GM21786 (cell line): ENCODE results near the gene CKM.
"Not testable (repeated sequence)": the region's sequence is repeated elsewhere in the genome, so short reads cannot be mapped to it uniquely, and the experiment has no call there.

Experiments used
- ATAC-seq: cut with Tn5 transposase; IDR thresholded peaks from one replicate; pipeline ENCODE4 v1.9.1; 2021; ENCODE audit not compliant: unreplicated experiment

CKM gene

GRCh38 chr19:45321848-45322247 is 827 bp downstream of the CKM start:
- ATAC-seq = no peak

DNA sequence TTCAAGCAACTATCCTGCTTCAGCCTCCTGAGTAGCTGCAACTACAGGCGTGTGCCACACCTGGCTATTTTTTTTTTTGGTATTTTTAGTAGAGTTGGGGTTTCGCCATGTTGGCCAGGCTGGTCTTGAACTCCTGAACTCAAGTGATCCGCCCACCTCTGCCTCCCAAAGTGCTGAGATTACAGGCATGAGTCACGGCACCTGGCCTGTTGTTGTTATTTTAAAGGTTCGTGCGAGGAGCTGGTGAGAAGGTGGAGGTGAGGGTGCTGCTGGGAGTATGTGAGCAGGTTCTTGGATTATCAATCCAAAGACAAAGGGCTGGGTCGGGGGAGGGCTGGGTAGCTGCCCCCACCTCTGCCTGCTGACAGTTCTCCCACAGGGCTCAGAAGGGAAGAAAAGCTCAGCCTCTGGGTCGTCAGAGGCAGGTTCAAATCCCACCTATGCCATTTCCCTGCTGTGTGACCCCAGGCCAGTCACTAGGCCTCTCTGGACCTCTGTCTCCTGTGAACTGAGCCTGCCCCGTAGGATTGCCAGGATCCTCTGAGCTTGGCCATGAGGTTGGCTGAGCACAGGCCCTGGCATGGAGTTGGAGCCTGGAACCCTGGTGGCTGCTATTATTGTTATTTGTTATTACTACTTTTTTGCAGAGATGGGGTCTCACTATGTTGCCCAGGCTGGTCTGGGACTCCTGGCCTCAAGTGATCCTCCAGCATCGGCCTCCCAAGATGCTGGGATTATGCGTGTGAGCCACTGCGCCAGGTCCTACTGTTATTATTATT is 1.5 kb downstream of the CKM start:
- ATAC-seq = no peak

DNA sequence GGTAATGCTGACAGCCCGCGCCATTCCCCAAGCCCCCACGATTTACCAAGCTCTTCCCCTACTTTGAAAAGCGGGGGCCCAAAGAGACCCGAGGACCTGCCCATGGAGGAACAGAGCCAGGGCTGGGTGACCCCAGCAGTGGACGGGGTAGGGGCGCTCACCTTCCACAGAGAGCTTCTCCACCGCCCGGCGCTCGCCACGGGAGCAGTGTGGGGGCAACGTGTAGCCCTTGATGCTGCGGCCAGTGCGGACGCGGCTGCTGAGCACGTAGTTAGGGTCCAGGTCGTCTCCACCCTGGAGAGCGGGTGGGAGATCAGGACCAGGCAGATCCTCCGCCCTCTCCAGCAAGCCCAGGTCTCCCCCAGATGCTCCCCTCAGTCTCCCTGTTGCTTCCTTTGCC is 7.4 kb downstream of the CKM start:
- no peak for ATAC-seq

DNA sequence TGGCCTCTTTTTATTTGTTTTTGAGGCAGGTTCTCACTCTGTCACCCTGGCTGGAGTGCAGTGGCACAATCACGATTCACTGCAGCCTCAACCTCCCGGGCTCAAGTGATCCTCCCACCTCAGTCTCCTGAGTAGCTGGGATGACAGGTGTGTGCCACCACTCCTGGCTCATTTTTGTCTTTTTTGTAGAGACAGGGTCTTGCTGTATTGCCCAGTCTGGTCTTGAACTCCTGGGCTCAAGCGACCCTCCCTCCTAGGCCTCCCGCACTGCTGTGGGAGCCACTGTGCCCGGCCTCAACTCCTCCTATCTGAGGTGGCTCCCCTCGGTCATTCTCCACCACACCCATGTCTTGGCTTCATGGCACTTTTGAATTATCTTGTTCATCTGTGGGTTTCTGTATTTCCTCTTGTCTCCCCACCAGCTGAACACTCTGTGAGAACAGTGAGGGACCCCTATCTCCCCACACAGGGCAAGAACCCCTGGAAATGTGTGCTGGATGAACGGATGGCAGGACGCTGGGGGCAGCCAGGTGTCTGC is 7.9 kb downstream of the CKM start:
- ATAC-seq = no peak

DNA sequence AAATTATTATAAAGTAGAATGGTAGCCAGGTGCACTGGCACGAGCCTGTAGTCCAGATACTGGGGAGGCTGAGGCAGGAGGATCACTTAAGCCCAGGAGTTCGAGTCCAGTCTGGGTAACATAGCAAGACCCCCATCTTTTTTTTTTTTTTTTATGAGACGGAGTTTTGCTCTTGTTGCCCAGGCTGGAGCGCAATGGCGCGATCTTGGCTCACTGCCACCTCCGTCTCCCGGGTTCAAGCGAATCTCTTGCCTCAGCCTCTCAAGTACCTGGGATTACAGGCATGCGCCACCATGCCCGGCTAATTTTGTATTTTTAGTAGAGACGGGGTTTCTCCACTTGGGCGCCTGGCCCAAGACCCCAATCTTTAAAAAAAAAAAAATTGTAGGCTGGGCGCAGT is 10.4 kb downstream of the CKM start:
- ATAC-seq = not testable (repeated sequence)

DNA sequence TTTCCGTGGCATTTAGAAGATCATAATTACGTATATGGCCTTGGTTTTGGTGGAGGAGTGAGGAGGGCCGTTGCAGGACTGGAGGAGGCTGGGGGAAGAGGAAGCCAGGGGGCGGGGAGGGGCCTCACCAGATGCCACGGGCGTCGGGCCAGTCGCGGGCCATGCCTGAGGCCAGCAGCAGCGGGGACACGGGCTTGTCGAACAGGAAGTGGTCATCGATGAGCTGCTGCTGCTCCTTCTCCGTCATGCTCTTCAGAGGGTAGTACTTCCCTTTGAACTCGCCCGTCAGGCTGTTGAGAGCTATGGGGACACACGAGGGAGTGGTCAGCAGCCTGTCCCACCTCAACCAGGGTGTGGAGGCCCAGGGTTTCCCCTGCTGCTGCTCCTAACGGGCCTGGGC is 11.1 kb downstream of the CKM start:
- no peak for ATAC-seq

GRCh38 chr19:45309322-45309721 is 13.4 kb downstream of the CKM start:
- ATAC-seq = not testable (repeated sequence)

DNA sequence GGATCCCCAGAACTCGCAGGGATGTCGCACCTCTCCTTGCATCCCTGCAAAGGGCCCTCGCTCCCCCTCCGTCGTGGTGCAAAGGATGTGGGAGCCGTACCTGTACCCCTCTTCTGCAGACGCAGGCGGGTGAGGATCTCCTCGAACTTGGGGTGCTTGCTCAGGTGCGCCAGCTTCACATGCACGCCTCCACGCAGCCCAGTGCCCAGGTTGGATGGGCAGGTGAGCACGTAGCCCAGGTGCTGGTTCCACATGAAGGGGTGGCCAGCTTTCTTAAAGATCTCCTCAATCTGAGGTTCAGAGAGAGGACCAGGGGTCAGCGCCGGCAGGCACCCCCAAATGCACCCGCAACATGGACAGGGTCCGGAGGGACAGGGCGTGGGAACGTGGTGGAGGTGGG is 15.3 kb downstream of the CKM start:
- ATAC-seq = no peak

DNA sequence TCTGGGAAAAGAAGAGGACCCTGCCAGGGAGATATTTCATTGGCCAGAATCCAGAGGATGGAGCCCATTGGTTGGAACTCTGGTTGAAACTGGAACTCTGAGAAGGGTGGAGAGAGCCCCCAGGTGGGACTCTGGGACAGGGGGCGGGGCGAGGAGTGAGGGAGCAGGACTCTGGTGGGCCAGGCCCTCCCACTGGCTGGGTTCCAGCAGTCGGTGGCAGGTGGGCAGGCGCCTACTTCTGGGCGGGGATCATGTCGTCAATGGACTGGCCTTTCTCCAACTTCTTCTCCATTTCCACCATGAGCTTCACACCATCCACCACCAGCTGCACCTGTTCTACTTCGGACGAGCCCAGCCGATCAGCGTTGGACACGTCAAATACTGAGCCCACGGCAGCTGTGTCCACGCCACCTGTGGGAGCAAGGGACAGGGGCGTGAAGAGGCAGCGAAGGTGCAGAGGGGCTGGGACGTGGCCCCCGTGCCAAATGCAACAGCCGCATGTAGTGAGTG is 16.1 kb downstream of the CKM start:
- no peak for ATAC-seq

DNA sequence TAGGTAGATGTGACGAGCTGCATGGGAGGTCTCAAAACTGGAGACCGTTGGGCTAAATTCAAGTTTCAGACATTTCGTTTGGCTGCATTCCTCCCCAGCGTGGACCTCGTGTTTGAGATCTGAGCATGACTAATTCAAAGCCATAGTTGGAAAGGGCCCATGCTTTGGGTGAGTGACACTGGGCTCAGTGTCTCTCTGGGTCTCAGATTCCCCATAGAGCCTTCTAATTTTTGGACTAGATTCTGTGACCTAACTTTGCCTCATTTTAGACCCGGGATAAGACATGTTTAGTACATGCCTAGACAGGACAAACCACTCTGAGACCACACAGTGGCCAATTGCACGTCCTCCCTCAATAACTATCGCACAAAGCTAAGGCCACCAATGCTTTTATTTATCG is 16.6 kb downstream of the CKM start:
- no peak for ATAC-seq

DNA sequence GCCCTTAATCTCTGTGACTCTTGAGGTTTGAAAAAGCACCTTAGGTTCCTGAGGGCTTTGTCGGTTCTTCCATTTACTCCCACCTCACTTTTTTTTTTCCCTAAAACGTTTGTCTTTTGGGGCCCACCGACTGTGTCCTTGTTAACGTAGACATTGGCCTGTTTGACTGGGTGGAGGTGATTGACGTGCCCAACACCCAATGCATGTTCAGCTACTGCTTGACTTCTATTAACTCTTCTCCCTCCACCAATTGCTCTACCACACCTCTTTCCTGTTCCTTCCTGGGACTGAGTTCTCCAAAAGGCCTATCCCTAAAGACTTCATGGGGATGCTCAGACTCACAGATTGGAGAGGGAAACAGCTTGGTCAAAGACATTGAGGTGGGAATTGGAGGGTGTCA is 17.3 kb downstream of the CKM start:
- ATAC-seq = no peak

- no peak for ATAC-seq
Observed at GRCh38 chr19:45305007-45305406, 17.7 kb downstream of the CKM start.

GRCh38 chr19:45304141-45304926 is 18.3 kb downstream of the CKM start:
- no peak for ATAC-seq

- no peak for ATAC-seq
Observed at GRCh38 chr19:45303269-45304060, 19.2 kb downstream of the CKM start.

DNA sequence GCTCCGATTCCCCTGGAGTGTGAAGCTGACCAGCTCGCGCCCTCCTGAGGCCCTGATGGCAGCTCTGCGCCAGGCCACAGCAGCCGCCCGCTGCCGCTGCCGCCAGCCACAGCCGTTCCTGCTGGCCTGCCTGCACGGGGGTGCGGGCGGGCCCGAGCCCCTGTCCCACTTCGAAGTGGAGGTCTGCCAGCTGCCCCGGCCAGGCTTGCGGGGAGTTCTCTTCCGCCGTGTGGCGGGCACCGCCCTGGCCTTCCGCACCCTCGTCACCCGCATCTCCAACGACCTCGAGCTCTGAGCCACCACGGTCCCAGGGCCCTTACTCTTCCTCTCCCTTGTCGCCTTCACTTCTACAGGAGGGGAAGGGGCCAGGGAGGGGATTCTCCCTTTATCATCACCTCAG is 20.3 kb downstream of the CKM start:
- no peak for ATAC-seq

DNA sequence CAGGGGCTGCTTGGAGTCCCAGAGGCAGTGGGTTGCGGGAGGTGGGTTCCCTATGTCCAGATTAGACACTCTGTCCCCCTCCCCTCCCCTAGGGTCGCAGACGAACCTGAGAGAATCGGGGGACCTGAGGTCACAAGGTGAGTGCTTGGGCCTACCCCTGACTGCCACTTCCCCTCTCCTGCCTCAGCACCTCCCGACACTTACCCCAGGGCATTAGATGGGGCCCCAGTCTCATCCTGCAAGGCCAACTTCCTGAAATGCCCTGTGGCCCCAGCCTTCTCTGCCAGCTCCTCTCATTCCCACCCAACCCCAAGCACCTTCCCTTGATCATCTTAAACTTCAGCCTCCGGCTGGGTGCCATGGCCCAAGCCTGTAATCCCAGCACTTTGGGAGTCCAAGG is 23.0 kb downstream of the CKM start:
- ATAC-seq = no peak

GRCh38 chr19:45298264-45298663 is 24.4 kb downstream of the CKM start:
- no peak for ATAC-seq

DNA sequence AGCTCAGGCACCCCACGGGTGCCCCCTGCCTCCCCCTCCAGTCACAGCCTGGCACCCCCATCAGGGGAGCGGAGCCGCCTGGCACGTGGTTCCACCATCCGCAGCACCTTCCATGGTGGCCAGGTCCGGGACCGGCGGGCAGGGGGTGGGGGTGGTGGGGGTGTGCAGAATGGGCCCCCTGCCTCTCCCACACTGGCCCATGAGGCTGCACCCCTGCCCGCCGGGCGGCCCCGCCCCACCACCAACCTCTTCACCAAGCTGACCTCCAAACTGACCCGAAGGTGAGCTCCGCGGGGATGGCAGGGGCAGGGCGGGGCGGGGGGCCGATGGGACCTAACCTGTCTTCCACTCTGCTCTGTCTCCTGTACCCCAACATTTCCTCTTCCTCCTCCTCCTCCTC is 25.0 kb downstream of the CKM start:
- ATAC-seq = no peak

- ATAC-seq = no peak
Observed at GRCh38 chr19:45296355-45296754, 26.3 kb downstream of the CKM start.

DNA sequence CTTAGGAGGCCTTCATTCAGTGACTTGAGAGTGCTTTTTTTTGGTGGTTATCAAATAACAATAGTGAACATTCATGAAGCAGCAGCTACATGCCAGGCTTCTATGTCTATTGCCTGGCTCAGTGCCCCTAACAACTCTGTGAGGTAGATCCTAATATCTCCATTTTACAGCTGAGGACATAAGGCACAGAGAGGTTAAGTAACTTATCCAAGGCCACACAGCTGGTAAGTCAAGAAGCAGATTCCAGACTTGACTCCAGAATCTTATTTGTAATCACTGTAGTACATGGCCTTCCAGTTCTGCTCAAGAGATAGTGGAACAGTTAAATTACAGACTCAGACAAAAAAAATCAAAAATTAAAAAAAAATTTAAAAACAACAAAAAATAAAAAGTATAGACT is 26.8 kb downstream of the CKM start:
- no peak for ATAC-seq

DNA sequence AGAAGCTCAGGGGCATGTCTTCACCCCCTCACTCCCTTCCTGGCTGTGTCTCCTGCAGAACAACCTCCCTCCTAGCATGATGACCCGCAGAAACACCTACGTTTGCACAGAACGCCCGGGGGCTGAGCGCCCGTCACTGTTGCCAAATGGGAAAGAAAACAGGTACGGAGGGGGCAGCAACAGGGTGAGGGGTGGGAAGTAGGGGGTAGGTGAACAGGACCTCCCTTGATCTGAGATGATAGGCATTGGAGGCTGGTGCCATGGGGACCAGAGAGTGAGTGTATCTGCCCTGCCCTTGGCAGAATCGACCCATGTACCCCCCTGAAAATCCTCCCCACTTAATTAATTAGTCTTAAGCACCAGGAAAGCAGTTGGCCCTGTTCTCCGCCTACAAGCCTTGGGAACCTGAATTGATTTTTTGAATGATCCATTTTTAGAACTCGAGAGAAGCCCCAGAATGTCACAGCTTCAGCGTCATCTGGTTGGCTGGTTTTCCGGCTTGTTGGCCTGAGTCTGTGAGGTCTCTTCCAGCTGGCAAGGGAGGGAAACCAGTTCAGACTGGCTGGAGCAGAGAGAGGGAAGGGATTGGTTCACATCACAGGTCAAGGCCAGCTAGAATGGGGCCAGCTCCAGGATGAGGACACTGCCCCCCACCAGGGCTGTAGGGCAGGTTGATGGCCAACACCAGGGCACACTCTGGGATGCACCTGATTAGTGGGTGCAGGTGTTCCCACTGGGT is 28.2 kb downstream of the CKM start:
- ATAC-seq = no peak
